DOHH2 (cell line): Measurements from ENCODE around the gene GBX2.

Experiments
- H3F3A ChIP-seq: fragments of 200-600 bp; sonication (generic), shearing (Covaris generic); 2 replicates; pipeline ENCODE4 v1.6.0; 2016; ENCODE audit warnings: antibody characterized with exemption, mild to moderate bottlenecking; ENCODE audit not compliant: control insufficient read depth, insufficient read depth
- H3K27ac ChIP-seq: fragments of 200-600 bp; sonication (generic); 2 replicates; pipeline ENCODE4 v1.5.1; 2014; ENCODE audit warnings: low read depth, mild to moderate bottlenecking, low read length, moderate library complexity
- H3K27me3 ChIP-seq: fragments of 200-600 bp; sonication (generic); 2 replicates; pipeline ENCODE4 v1.6.1; 2014; ENCODE audit warnings: mild to moderate bottlenecking, low read length, mixed read lengths; ENCODE audit not compliant: control insufficient read depth
- H3K36me3 ChIP-seq: fragments of 200-600 bp; sonication (generic); 2 replicates; pipeline ENCODE4 v1.6.1; 2014; ENCODE audit warnings: mild to moderate bottlenecking, low read length, moderate library complexity, mixed read lengths; ENCODE audit not compliant: control insufficient read depth
- H3K4me1 ChIP-seq: fragments of 200-600 bp; sonication (generic); 2 replicates; pipeline ENCODE4 v1.6.1; 2014; ENCODE audit warnings: mild to moderate bottlenecking, low read length, mixed read lengths; ENCODE audit not compliant: control insufficient read depth
- H3K4me2 ChIP-seq: fragments of 200-600 bp; sonication (generic); 2 replicates; pipeline ENCODE4 v1.6.0; 2014; ENCODE audit warnings: mild to moderate bottlenecking, low read length, moderate library complexity
- H3K4me3 ChIP-seq: fragments of 200-600 bp; sonication (generic); 2 replicates; pipeline ENCODE4 v1.5.1; 2014; ENCODE audit warnings: mild to moderate bottlenecking, low read length, mixed read lengths
- H3K79me2 ChIP-seq: fragments of 200-600 bp; sonication (generic); 2 replicates; pipeline ENCODE4 v1.6.1; 2014; ENCODE audit warnings: mild to moderate bottlenecking, low read length, mixed read lengths; ENCODE audit not compliant: control insufficient read depth
- H3K9me2 ChIP-seq: fragments of 200-600 bp; sonication (generic); replicated peaks from 2 replicates; pipeline ENCODE4 v1.6.1; 2014; ENCODE audit warnings: mild to moderate bottlenecking, low read length, mixed read lengths; ENCODE audit not compliant: control insufficient read depth
- H3K9me3 ChIP-seq: fragments of 200-600 bp; sonication (generic); 2 replicates; pipeline ENCODE4 v1.6.1; 2014; ENCODE audit warnings: antibody characterized with exemption, low read length, mixed read lengths; ENCODE audit not compliant: control insufficient read depth, insufficient read depth
- H4K20me1 ChIP-seq: fragments of 200-600 bp; sonication (generic); 2 replicates; pipeline ENCODE4 v1.6.0; 2014; ENCODE audit warnings: low read depth, mild to moderate bottlenecking, antibody characterized with exemption, low read length, moderate library complexity; ENCODE audit not compliant: control insufficient read depth, insufficient read depth
- CTCF ChIP-seq: fragments of 200-600 bp; sonication (generic); IDR thresholded peaks from one replicate; pipeline ENCODE4 v1.5.1; 2014; ENCODE audit warnings: antibody characterized with exemption, mild to moderate bottlenecking, low read depth, low read length; ENCODE audit not compliant: poor library complexity, severe bottlenecking
- EZH2phosphoT487 ChIP-seq: fragments of 200-600 bp; sonication (generic); IDR thresholded peaks from 2 replicates; pipeline ENCODE4 v1.6.1; 2017; ENCODE audit warnings: borderline replicate concordance, mild to moderate bottlenecking, antibody characterized with exemption, low read length, moderate library complexity, mixed read lengths

Gene GBX2

GRCh38 chr2:236136538-236136937 lies 31.6 kb downstream of the GBX2 start:
- Histone ChIP-seq H3K79me2 (no peaks in the 10 kb centered on the region), H4K20me1 (no peaks in the 10 kb centered on the region), H3F3A (no peaks in the 10 kb centered on the region), H3K27ac (no peak overlapping the region), H3K4me3 (no peak overlapping the region), H3K4me2 (no peak overlapping the region), H3K36me3 (no peaks in the 10 kb centered on the region), H3K9me2 (no peaks in the 10 kb centered on the region), H3K9me3 (no peaks in the 10 kb centered on the region), H3K4me1 (no peaks in the 10 kb centered on the region), H3K27me3 (no peaks in the 10 kb centered on the region)
- TF ChIP-seq CTCF (no peak), EZH2phosphoT487 (no peak)

GRCh38 chr2:236133410-236134012 lies 34.7 kb downstream of the GBX2 start:
- Histone ChIP-seq H4K20me1 (no peaks in the 10 kb centered on the region), H3K9me2 (no peaks in the 10 kb centered on the region), H3K9me3 (no peaks in the 10 kb centered on the region), H3K4me1 (no peaks in the 10 kb centered on the region), H3K27ac (no peak overlapping the region), H3K27me3 (no peaks in the 10 kb centered on the region), H3F3A (no peaks in the 10 kb centered on the region), H3K36me3 (no peaks in the 10 kb centered on the region), H3K4me2 (no peak overlapping the region), H3K4me3 (no peak overlapping the region), H3K79me2 (no peaks in the 10 kb centered on the region)
- TF ChIP-seq CTCF = no peak
- no peak for TF ChIP-seq EZH2phosphoT487

DNA sequence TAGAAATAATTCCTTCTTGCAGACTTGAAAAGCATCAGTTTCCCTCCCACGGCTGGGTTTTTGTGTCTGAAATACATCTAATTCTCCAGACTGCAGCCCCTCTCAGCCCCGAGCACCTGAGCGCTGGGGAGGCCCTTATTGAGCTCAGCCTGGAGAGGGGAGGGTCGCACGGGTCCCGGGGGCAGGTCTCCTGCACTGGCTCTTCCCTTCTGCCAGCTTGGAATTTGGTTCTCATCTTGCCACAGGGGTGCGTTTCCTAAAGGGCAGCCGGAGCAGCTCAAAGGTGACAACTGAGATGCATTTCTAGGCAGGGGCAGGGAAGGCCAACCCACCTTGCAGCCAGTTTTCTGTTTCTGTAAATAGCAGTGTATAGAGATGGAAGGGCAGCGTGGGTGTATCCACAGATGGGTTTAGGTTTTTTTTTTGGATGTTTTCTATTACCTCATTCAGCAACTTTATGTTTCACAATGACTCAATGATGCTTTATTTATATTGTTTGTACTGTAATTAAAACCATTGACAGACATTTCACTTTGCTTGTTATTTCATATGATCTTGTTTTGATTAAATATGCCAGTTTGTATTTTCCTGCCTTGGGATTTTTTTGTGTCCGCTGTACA lies 37.0 kb downstream of the GBX2 start:
- Histone ChIP-seq H4K20me1 (no peaks in the 10 kb centered on the region), H3F3A (no peaks in the 10 kb centered on the region), H3K4me3 (no peak overlapping the region), H3K9me3 (no peaks in the 10 kb centered on the region), H3K27me3 (no peaks in the 10 kb centered on the region), H3K27ac (no peak overlapping the region), H3K9me2 (no peaks in the 10 kb centered on the region), H3K4me2 (no peak overlapping the region), H3K4me1 (no peaks in the 10 kb centered on the region), H3K79me2 (no peaks in the 10 kb centered on the region), H3K36me3 (no peaks in the 10 kb centered on the region)
- no peak for TF ChIP-seq EZH2phosphoT487

- no peaks in the 10 kb centered on the region for H4K20me1 ChIP-seq
- H3K27ac ChIP-seq = no peak overlapping the region
- H3K4me1 ChIP-seq = no peaks in the 10 kb centered on the region
- no peaks in the 10 kb centered on the region for H3K27me3 ChIP-seq
- H3K79me2 ChIP-seq = no peaks in the 10 kb centered on the region
- no peaks in the 10 kb centered on the region for H3K9me3 ChIP-seq
- H3K4me2 ChIP-seq = no peak overlapping the region
- H3K9me2 ChIP-seq = no peaks in the 10 kb centered on the region
- no peaks in the 10 kb centered on the region for H3K36me3 ChIP-seq
- H3K4me3 ChIP-seq = no peak overlapping the region
- TF ChIP-seq EZH2phosphoT487 (no peak), CTCF (no peak)
- H3F3A ChIP-seq = no peaks in the 10 kb centered on the region
Observed at GRCh38 chr2:236130349-236130998, 37.7 kb downstream of the GBX2 start.
